HepG2 (cell line): Measurements from ENCODE around the gene HAPLN2. TPM values are rescaled to one million over a fixed set of nuclear protein-coding genes. Genes with fewer than 3 reads are reported as not detected.

ENCODE experiments used
- HMG20A ChIP-seq: IDR thresholded peaks from 2 replicates; pipeline ENCODE4 v1.6.1; 2016; ENCODE audit warnings: borderline replicate concordance
- HNRNPLL ChIP-seq: fragments of 200-400 bp; formaldehyde crosslinking; IDR thresholded peaks from 2 replicates; pipeline ENCODE4 v1.6.1; 2017; ENCODE audit warnings: mild to moderate bottlenecking, low read depth, low read length; ENCODE audit not compliant: poor library complexity, severe bottlenecking
- MBNL3 ChIP-seq: fragments of 250-450 bp; sonication (Bioruptor Pico); conservative IDR thresholded peaks from 2 replicates; pipeline ENCODE4 v1.8.0; 2022; ENCODE audit warnings: mild to moderate bottlenecking, inconsistent platforms
- MED13 ChIP-seq: sonication (generic); formaldehyde crosslinking; IDR thresholded peaks from 2 replicates; pipeline ENCODE4 v1.5.0; 2020; ENCODE audit warnings: missing genetic modification reagents
- MEIS2 ChIP-seq: sonication (generic); formaldehyde crosslinking; IDR thresholded peaks from 2 replicates; pipeline ENCODE4 v1.9.0; 2021; ENCODE audit warnings: mild to moderate bottlenecking, missing genetic modification reagents
- MTA1 ChIP-seq: sonication (generic); formaldehyde crosslinking; IDR thresholded peaks from 2 replicates; pipeline ENCODE4 v1.4.0; 2020; ENCODE audit warnings: missing genetic modification reagents, mild to moderate bottlenecking, borderline replicate concordance
- NBN ChIP-seq: fragments of 450-650 bp; conservative IDR thresholded peaks from 2 replicates; pipeline ENCODE4 v1.6.1; 2017
- NR1H2 ChIP-seq: sonication (generic); formaldehyde crosslinking; IDR thresholded peaks from 2 replicates; pipeline ENCODE4 v1.8.1; 2022; ENCODE audit warnings: low read depth, missing genetic modification reagents, borderline replicate concordance
- RFX3 ChIP-seq: IDR thresholded peaks from 2 replicates; pipeline ENCODE4 v1.6.1; 2016; ENCODE audit warnings: missing biosample characterization, missing genetic modification reagents
- SALL1 ChIP-seq: sonication (generic); formaldehyde crosslinking; IDR thresholded peaks from 2 replicates; pipeline ENCODE4 v1.8.0; 2022; ENCODE audit warnings: mild to moderate bottlenecking, missing genetic modification reagents
- TAF1 ChIP-seq: sonication (generic); formaldehyde crosslinking; IDR thresholded peaks from 2 replicates; pipeline ENCODE4 v1.4.0; 2020; ENCODE audit warnings: missing genetic modification reagents
- TCF7 ChIP-seq: sonication (generic); IDR thresholded peaks from 2 replicates; pipeline ENCODE4 v1.6.1; 2016; ENCODE audit warnings: antibody characterized with exemption, low read depth
- YY1 ChIP-seq: IDR thresholded peaks from 2 replicates; pipeline ENCODE4 v1.6.1; 2011; ENCODE audit warnings: low read length, low read depth, moderate library complexity, mild to moderate bottlenecking; ENCODE audit not compliant: insufficient read depth, insufficient replicate concordance
- ZBTB33 ChIP-seq: sonication (generic); formaldehyde crosslinking; IDR thresholded peaks from 2 replicates; pipeline ENCODE4 v1.4.0; 2020; ENCODE audit warnings: missing genetic modification reagents
- ZFP36L2 ChIP-seq: sonication (generic); formaldehyde crosslinking; IDR thresholded peaks from 2 replicates; pipeline ENCODE4 v1.4.0; 2020; ENCODE audit warnings: missing genetic modification reagents
- ZMAT3 ChIP-seq: sonication (generic); formaldehyde crosslinking; conservative IDR thresholded peaks from 2 replicates; pipeline ENCODE4 v1.7.0; 2021; ENCODE audit warnings: missing genetic modification reagents
- ZNF335 ChIP-seq: sonication (generic); formaldehyde crosslinking; IDR thresholded peaks from 2 replicates; pipeline ENCODE4 v1.4.0; 2020; ENCODE audit warnings: missing genetic modification reagents
- ZNF564 ChIP-seq: sonication (generic); formaldehyde crosslinking; IDR thresholded peaks from 2 replicates; pipeline ENCODE4 v1.8.1; 2023; ENCODE audit warnings: mild to moderate bottlenecking, missing genetic modification reagents
- ZNF747 ChIP-seq: sonication (generic); formaldehyde crosslinking; IDR thresholded peaks from 2 replicates; pipeline ENCODE4 v1.8.1; 2023; ENCODE audit warnings: missing genetic modification reagents, mild to moderate bottlenecking, borderline replicate concordance
- polyA plus RNA-seq, 8 experiments: library from polyadenylated mRNA; depleted of rRNA in 3 of 8; stranded (reverse) in 7 of 8; unstranded in 1 of 8; fragments of >200 nt; fragmentation: Illumina TruSeq in 4 of 8; extraction: Trizol in 4 of 8; gene quantifications; 2 replicates each; pipeline versions ENCODE4 v1.2.1 to v1.2.3, GENCODE V29; 2011 to 2016; ENCODE audit warnings: low read depth in 4 of 8, missing spikeins in 1 of 8, mixed read lengths in 1 of 8; ENCODE audit not compliant: insufficient read depth in 1 of 8
- total RNA-seq, 5 experiments: library from RNA; depleted of rRNA; stranded (reverse); fragments of >200 nt; fragmentation: Illumina TruSeq; extraction: Trizol; gene quantifications; 2 replicates each; pipeline ENCODE4 v1.2.3, GENCODE V29; 2016; ENCODE audit warnings: low read depth in 1 of 5
- TF ChIP-seq, protein P1 (sequence below): sonication (generic); formaldehyde crosslinking; IDR thresholded peaks from 2 replicates; pipeline ENCODE4 v1.5.1; 2020; ENCODE audit warnings: missing genetic modification reagents, mild to moderate bottlenecking, borderline replicate concordance
- TF ChIP-seq, protein P2 (sequence below): sonication (generic); formaldehyde crosslinking; conservative IDR thresholded peaks from 2 replicates; pipeline ENCODE4 v1.8.0; 2022; ENCODE audit warnings: mild to moderate bottlenecking, moderate library complexity, missing genetic modification reagents
- TF ChIP-seq, protein P3 (sequence below): sonication (generic); formaldehyde crosslinking; IDR thresholded peaks from 2 replicates; pipeline ENCODE4 v1.4.0; 2020; ENCODE audit warnings: missing genetic modification reagents

Gene HAPLN2
- total and polyA plus RNA-seq, 2 of the 13 experiments (the other 11 are each of a cell fraction or from before 2014, with no cell fraction given), result not detected

GRCh38 chr1:156623946-156624813 is 5.0 kb downstream of the HAPLN2 start (continued):
- TF ChIP-seq ZFP36L2 (CRISPR knock-in tag), result no peak
- TF ChIP-seq, protein P1, sequence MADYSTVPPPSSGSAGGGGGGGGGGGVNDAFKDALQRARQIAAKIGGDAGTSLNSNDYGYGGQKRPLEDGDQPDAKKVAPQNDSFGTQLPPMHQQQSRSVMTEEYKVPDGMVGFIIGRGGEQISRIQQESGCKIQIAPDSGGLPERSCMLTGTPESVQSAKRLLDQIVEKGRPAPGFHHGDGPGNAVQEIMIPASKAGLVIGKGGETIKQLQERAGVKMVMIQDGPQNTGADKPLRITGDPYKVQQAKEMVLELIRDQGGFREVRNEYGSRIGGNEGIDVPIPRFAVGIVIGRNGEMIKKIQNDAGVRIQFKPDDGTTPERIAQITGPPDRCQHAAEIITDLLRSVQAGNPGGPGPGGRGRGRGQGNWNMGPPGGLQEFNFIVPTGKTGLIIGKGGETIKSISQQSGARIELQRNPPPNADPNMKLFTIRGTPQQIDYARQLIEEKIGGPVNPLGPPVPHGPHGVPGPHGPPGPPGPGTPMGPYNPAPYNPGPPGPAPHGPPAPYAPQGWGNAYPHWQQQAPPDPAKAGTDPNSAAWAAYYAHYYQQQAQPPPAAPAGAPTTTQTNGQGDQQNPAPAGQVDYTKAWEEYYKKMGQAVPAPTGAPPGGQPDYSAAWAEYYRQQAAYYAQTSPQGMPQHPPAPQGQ, result no peak
- TF ChIP-seq, protein P2, sequence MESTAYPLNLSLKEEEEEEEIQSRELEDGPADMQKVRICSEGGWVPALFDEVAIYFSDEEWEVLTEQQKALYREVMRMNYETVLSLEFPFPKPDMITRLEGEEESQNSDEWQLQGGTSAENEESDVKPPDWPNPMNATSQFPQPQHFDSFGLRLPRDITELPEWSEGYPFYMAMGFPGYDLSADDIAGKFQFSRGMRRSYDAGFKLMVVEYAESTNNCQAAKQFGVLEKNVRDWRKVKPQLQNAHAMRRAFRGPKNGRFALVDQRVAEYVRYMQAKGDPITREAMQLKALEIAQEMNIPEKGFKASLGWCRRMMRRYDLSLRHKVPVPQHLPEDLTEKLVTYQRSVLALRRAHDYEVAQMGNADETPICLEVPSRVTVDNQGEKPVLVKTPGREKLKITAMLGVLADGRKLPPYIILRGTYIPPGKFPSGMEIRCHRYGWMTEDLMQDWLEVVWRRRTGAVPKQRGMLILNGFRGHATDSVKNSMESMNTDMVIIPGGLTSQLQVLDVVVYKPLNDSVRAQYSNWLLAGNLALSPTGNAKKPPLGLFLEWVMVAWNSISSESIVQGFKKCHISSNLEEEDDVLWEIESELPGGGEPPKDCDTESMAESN (CRISPR knock-in tag), result no peak
- peak; percentile 66 for TF ChIP-seq ZBTB33 (CRISPR knock-in tag)
- TF ChIP-seq MBNL3 (CRISPR knock-in tag), result no peak
- TF ChIP-seq ZNF747 (CRISPR knock-in tag), result no peak
- 0 out of 2 replicates have a peak, but pooled peaks have one; percentile 3 for TF ChIP-seq SALL1
- no peak for TF ChIP-seq HNRNPLL
- TF ChIP-seq TAF1 (CRISPR knock-in tag), result no peak
- TF ChIP-seq NBN, result no peak
- TF ChIP-seq MED13 (CRISPR knock-in tag), result no peak
- TF ChIP-seq, protein P3, sequence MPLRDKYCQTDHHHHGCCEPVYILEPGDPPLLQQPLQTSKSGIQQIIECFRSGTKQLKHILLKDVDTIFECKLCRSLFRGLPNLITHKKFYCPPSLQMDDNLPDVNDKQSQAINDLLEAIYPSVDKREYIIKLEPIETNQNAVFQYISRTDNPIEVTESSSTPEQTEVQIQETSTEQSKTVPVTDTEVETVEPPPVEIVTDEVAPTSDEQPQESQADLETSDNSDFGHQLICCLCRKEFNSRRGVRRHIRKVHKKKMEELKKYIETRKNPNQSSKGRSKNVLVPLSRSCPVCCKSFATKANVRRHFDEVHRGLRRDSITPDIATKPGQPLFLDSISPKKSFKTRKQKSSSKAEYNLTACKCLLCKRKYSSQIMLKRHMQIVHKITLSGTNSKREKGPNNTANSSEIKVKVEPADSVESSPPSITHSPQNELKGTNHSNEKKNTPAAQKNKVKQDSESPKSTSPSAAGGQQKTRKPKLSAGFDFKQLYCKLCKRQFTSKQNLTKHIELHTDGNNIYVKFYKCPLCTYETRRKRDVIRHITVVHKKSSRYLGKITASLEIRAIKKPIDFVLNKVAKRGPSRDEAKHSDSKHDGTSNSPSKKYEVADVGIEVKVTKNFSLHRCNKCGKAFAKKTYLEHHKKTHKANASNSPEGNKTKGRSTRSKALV (CRISPR knock-in tag), result peak; percentile 46; the same call in 1 of the 2 replicates
- TF ChIP-seq HMG20A, result no peak
- TF ChIP-seq NR1H2 (CRISPR knock-in tag), result no peak
- no peak for TF ChIP-seq RFX3 (CRISPR knock-in tag)
- TF ChIP-seq ZNF564, result no peak
- no peak for TF ChIP-seq ZNF335 (CRISPR knock-in tag)
- TF ChIP-seq YY1, result no peak
- TF ChIP-seq MTA1 (CRISPR knock-in tag), result no peak
- no peak for TF ChIP-seq ZMAT3 (CRISPR knock-in tag)
- 0 out of 2 replicates have a peak, but pooled peaks have one; percentile 23 for TF ChIP-seq MEIS2 (CRISPR knock-in tag)
- TF ChIP-seq TCF7, result no peak
